ENCODE results near the gene FGD4. TPM values are rescaled to one million over a fixed set of nuclear protein-coding genes. Genes with fewer than 3 reads are reported as not detected.

FGD4 gene
- total RNA-seq, 4 donors from 2014 or later: 32.5 to 51.4 (median 38.8) TPM

GRCh38 chr12:32585680-32586079, 186.3 kb downstream of the FGD4 start:
- WGBS, 2 donors: 92 to 100% methylated on average over 5 of the region's 5 CpGs
- no peaks in the 10 kb centered on the region for H3K36me3 ChIP-seq
- H3K4me1 ChIP-seq: no peaks in the 10 kb centered on the region
- DNase-seq: no peak
- no peak for TF ChIP-seq POLR2A (IDR thresholded peaks at IDR 0.05)
- TF ChIP-seq, protein P1, sequence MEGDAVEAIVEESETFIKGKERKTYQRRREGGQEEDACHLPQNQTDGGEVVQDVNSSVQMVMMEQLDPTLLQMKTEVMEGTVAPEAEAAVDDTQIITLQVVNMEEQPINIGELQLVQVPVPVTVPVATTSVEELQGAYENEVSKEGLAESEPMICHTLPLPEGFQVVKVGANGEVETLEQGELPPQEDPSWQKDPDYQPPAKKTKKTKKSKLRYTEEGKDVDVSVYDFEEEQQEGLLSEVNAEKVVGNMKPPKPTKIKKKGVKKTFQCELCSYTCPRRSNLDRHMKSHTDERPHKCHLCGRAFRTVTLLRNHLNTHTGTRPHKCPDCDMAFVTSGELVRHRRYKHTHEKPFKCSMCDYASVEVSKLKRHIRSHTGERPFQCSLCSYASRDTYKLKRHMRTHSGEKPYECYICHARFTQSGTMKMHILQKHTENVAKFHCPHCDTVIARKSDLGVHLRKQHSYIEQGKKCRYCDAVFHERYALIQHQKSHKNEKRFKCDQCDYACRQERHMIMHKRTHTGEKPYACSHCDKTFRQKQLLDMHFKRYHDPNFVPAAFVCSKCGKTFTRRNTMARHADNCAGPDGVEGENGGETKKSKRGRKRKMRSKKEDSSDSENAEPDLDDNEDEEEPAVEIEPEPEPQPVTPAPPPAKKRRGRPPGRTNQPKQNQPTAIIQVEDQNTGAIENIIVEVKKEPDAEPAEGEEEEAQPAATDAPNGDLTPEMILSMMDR (IDR thresholded peaks at IDR 0.05): no peak
- intact Hi-C loops (cut with DNase I): no loop called here
- no peak overlapping the region for H3K27ac ChIP-seq
- no peaks in the 10 kb centered on the region for H3K9me3 ChIP-seq
- H3K4me3 ChIP-seq (replicated peaks in 1 of 3): no peak overlapping the region
- H3K27me3 ChIP-seq: no peaks in the 10 kb centered on the region

- no peaks in the 10 kb centered on the region for H3K36me3 ChIP-seq
- intact Hi-C loops (cut with DNase I): no loop called here
- no peak overlapping the region for H3K4me3 ChIP-seq (replicated peaks in 1 of 3)
- no peak for DNase-seq
- TF ChIP-seq POLR2A (IDR thresholded peaks at IDR 0.05): no peak
- TF ChIP-seq, protein P1 (IDR thresholded peaks at IDR 0.05): no peak
- no peak overlapping the region for H3K27ac ChIP-seq
- H3K4me1 ChIP-seq: no peaks in the 10 kb centered on the region
- 71 to 75% methylated on average over 2 of the region's 2 CpGs for WGBS, 2 donors
- no peaks in the 10 kb centered on the region for H3K9me3 ChIP-seq
- H3K27me3 ChIP-seq: no peaks in the 10 kb centered on the region
Observed at GRCh38 chr12:32586390-32586789, 187.0 kb downstream of the FGD4 start.

DNA sequence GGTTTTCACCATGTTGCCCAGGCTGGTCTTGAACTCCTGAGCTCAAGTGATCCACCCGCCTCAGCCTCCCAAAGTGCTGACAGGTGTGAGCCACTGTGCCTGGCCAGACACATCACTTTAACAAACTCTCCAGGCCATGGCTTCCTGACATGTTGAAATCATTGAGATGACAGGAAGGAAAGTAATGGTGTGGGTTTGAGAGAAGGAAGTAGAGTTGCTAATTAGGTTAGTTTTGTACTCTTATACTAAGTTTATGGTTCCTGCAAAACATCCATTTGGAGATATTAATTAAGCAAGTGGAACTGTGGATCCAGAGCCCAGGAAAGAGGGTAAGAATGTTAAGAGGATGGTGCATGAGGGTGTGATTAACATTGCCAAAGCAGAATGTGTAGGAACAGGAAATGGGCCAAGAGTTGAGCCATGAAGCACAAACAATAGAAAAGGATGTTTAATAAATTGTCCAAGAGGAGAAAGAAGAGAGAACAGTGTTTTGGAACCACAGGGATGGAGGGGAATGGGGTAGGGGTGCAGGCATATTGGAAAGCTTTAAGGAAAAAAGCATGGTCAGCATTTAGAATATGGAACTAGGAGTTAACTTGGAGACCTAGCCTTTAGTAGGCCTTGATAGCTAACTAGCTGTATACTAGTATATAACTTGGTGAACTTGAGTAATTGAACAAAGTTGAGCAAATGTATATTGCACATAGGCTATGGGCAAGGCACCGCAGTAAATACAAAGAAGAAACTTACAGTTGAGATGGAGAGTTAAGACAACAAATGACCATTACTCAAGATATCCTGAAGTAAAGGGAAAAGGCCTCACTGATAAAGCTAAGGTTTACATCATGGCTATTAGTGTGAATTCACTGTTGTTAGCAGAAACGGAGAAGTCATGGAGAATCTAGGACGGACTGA, 188.5 kb downstream of the FGD4 start:
- WGBS, 2 donors: 93 to 95% methylated on average over 4 of the region's 4 CpGs
- H3K4me1 ChIP-seq: no peaks in the 10 kb centered on the region
- no peak for TF ChIP-seq POLR2A (IDR thresholded peaks at IDR 0.05)
- TF ChIP-seq, protein P1 (IDR thresholded peaks at IDR 0.05): no peak
- no peaks in the 10 kb centered on the region for H3K27me3 ChIP-seq
- H3K27ac ChIP-seq: no peak overlapping the region
- H3K9me3 ChIP-seq: no peaks in the 10 kb centered on the region
- intact Hi-C loops (cut with DNase I): no loop called here
- H3K36me3 ChIP-seq: no peaks in the 10 kb centered on the region
- H3K4me3 ChIP-seq (replicated peaks in 1 of 3): no peak overlapping the region
- DNase-seq: no peak

DNA sequence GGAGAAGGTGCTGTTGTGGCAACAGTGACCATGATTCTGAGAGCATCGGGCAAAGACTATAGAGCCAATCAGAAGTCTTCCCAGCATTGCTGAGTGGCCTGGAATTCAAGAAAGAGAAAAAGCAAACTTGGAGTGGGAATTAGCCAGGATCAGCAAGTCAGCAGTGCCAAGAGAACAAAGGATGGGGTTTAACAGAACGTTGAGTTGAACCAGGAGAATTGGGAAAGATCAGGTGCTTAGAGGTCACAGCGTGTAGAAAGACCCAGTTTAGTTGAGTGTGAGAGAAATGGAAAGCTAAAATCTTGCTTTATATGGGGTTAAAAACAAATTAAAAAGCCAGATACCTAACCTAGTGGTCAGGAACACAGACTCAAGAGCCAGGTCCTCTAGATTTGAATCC, 189.2 kb downstream of the FGD4 start:
- Histone ChIP-seq H3K4me3 (replicated peaks in 1 of 3) (no peak overlapping the region), H3K27ac (no peak overlapping the region), H3K9me3 (no peaks in the 10 kb centered on the region), H3K36me3 (no peaks in the 10 kb centered on the region), H3K4me1 (no peaks in the 10 kb centered on the region), H3K27me3 (no peaks in the 10 kb centered on the region)
- TF ChIP-seq, protein P1 (IDR thresholded peaks at IDR 0.05): no peak
- no peak for TF ChIP-seq POLR2A (IDR thresholded peaks at IDR 0.05)
- DNase-seq: no peak
- WGBS, 2 donors: 75 to 76% methylated on average over 3 of the region's 3 CpGs
- intact Hi-C loops (cut with DNase I): no loop called here

DNA sequence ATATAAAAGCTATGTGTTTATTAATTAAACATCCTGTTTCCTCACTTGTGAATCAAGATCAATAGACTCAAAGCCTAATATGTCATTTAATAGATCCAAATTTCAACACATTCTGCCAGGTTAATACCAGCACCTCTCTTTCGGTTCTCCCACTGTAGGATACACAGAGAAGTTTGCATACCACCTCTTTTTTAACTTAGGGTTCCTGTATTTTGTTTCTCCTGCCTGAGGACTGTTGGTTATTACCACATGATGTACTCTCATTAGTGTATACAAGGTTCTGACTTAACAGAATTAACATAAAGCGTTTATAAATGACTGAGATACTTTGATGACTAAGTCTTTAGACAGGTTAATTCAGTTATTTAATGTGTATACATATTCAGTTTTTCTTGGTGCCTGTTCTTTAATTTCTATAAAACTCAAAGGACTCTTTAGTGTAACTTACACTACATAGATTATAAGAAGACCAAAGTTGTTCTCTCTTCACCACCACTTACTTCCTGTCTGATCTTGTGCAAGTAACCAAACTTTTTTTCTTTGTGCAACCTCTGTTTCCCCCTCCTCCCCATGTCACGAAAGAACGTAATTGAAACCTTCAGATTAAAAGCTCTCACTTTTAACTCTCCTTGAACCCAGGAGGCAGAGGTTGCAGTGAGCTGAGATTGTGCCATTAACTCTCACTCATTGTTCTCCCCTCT, 190.0 kb downstream of the FGD4 start:
- Histone ChIP-seq H3K9me3 (no peaks in the 10 kb centered on the region), H3K27ac (no peak overlapping the region), H3K4me1 (no peaks in the 10 kb centered on the region), H3K27me3 (no peaks in the 10 kb centered on the region), H3K36me3 (no peaks in the 10 kb centered on the region), H3K4me3 (replicated peaks in 1 of 3) (no peak overlapping the region)
- intact Hi-C loops (cut with DNase I): no loop called here
- 75 to 78% methylated on average over 4 of the region's 4 CpGs for WGBS, 2 donors
- no peak for DNase-seq
- no peak for TF ChIP-seq POLR2A (IDR thresholded peaks at IDR 0.05)
- TF ChIP-seq, protein P1 (IDR thresholded peaks at IDR 0.05): no peak
